ENCODE measurements around the gene CUL4A.

CUL4A gene

GRCh38 chr13:113216254-113217048 is 7.0 kb downstream of the CUL4A start:
- TF ChIP-seq CTCF (IDR thresholded peaks at IDR 0.05; ENCODE audit: low read depth, low read length): no peak
- no peak overlapping the region for H3K4me3 ChIP-seq (replicated peaks in 1 of 2; ENCODE audit: low read depth in 2 of 2, low read length in 2 of 2)
- DNase-seq (ENCODE audit: low read depth in 2 of 2): peak; percentile 69 to 71

- no peak for DNase-seq (ENCODE audit: low read depth in 2 of 2)
- no peak overlapping the region for H3K4me3 ChIP-seq (replicated peaks in 1 of 2; ENCODE audit: low read depth in 2 of 2, low read length in 2 of 2)
- no peak for TF ChIP-seq CTCF (IDR thresholded peaks at IDR 0.05; ENCODE audit: low read depth, low read length)
Observed at GRCh38 chr13:113218586-113218985, 9.2 kb downstream of the CUL4A start.

- no peak for TF ChIP-seq CTCF (IDR thresholded peaks at IDR 0.05; ENCODE audit: low read depth, low read length)
- DNase-seq (ENCODE audit: low read depth in 2 of 2): peak in 1 of 2 donors; percentile 53
- no peak overlapping the region for H3K4me3 ChIP-seq (replicated peaks in 1 of 2; ENCODE audit: low read depth in 2 of 2, low read length in 2 of 2)
Observed at GRCh38 chr13:113219256-113219940, 10.0 kb downstream of the CUL4A start.

GRCh38 chr13:113220141-113220598 is 10.8 kb downstream of the CUL4A start:
- no peak for DNase-seq (ENCODE audit: low read depth in 2 of 2)
- H3K4me3 ChIP-seq (replicated peaks in 1 of 2; ENCODE audit: low read depth in 2 of 2, low read length in 2 of 2): no peak overlapping the region
- no peak for TF ChIP-seq CTCF (IDR thresholded peaks at IDR 0.05; ENCODE audit: low read depth, low read length)

- peak; percentile 20 for TF ChIP-seq CTCF (IDR thresholded peaks at IDR 0.05; ENCODE audit: low read depth, low read length)
- H3K4me3 ChIP-seq (replicated peaks in 1 of 2; ENCODE audit: low read depth in 2 of 2, low read length in 2 of 2): no peak overlapping the region
- peak; percentile 31 to 36 for DNase-seq (ENCODE audit: low read depth in 2 of 2)
Observed at GRCh38 chr13:113220877-113221276, 11.5 kb downstream of the CUL4A start.

- no peak for TF ChIP-seq CTCF (IDR thresholded peaks at IDR 0.05; ENCODE audit: low read depth, low read length)
- no peak overlapping the region for H3K4me3 ChIP-seq (replicated peaks in 1 of 2; ENCODE audit: low read depth in 2 of 2, low read length in 2 of 2)
- DNase-seq (ENCODE audit: low read depth in 2 of 2): no peak
Observed at GRCh38 chr13:113223070-113223469, 13.7 kb downstream of the CUL4A start.
